GM19351 (cell line): ENCODE data around the gene TRIM65.
"Not testable (repeated sequence)": the region's sequence is repeated elsewhere in the genome, so short reads cannot be mapped to it uniquely, and the experiment has no call there.

Source experiments
- ATAC-seq: cut with Tn5 transposase; IDR thresholded peaks from one replicate; pipeline ENCODE4 v1.9.1; 2021; ENCODE audit warnings: mild to moderate bottlenecking, moderate library complexity; ENCODE audit not compliant: unreplicated experiment

Gene TRIM65

GRCh38 chr17:75897160-75898019, 639 bp upstream of the TRIM65 start:
- no peak for ATAC-seq

DNA sequence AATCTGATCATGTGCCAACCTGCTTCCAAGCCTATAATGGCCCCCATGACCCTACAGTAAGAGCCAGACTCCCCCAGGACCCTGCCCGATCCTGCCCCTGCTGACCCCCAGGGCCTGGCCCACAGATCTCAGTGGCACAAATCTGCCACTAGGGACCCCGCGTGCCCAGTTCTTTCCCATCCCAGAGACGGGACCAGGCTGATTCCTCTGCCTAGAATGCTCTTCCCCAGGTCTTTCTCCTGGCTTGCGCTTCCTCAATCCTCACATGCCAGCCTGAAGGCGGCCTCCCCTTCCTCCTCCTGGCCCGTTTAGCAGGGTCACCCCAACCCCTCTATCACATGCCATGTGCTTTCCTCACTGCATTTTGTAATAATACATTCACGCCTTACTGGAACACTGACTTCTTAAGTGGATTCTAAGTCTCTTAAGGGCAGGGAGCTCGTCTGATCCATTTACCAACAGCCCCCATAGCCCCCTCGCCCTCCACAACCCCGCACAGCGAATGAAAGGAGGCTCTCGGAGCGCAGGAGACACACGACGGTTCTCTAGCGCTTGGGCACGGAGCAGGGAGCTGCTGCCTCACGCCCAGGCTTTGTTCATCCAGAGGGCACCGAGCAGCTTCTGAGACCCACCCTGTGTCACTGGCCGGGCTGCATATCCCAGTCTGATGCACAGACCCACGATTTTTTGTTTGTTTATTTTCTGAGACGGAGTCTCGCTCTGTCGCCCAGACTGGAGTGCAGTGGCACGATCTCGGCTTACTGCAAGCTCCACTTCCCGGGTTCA, 1.2 kb downstream of the TRIM65 start:
- no peak for ATAC-seq

GRCh38 chr17:75894049-75894733, 2.6 kb downstream of the TRIM65 start:
- ATAC-seq: no peak

DNA sequence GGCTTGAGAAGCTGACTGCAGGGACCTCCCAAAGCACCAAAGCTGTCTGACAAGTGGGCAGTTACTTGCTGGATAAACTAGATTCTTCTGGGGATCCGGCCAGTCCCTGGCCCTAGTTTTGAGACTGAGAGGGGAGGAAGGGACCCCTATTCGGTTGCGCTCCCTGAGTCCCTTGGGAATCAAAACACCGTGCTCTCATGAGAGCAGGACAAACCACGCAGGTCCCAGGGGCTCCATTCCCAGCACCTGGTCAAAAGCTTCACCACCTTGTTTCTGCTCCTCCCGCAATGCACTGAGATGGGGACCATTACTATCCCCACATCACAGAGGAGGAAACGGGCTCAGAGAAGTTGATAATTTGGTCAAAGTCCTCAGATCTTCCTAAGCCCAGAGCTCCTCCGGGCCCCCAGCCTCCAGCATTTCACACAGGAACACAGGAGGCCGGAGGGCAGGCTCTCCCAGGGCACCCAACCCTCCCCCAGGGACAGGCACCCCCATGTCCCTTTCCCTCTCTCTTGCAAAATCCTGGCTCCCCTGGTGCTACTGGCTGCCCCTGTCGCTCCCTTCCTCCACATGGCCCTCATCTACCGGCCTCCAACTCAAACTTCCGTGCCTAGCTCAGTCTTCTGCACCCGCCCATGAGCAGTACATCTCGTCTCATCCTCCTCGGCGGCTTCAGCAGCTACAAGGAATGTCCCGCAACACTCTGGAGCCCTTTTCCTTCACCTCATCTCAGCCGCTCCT, 3.3 kb downstream of the TRIM65 start:
- ATAC-seq: no peak

GRCh38 chr17:75892556-75893224, 4.1 kb downstream of the TRIM65 start:
- no peak for ATAC-seq

- no peak for ATAC-seq
Observed at GRCh38 chr17:75891605-75892555, 4.9 kb downstream of the TRIM65 start.

DNA sequence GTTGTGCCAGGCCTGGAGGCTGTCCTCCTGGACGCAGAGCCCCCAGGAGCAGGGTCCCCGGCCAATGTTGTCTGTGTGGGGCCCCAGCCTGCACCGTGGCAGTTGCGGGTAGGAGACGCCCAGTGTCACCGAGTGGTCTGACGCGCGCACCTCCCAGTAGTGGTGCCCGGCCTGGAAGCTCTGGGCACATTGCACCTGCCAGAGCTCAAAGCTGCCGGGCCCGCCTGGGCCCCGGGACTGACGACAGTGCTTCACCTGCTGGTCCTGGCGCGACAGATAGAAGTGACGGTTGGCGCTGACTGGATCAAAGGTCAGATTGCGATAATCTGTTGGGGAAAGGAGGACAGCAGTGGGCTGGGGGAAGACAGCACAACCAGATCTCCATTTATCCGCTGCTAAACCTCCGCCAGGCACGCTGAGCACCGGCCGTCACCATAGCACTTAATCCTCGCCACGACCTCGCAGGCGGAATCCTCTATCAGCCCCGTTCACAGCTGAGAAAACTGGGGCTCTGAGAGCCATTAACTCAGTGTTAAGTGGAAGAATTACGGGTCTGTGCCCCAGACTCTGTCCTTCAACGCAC, 5.6 kb downstream of the TRIM65 start:
- no peak for ATAC-seq

DNA sequence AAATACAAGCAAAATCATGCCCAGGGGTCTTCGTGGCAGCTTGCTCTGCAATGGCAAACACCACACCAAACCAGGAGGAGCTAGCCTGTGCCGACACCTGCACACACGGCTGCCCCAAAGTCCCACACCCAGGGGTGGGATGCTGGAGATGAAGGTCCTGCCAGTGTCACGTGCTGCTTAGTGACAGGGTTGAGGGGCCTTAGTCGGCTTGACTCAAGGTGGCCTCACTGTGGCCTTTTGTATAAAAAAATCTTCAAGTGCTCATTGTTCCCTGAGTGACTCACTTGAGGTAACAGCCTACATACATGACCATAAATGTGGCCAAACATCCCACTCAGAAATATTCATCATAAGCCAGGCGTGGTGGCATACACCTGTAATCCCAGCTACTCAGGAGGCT, 7.3 kb downstream of the TRIM65 start:
- ATAC-seq: no peak

DNA sequence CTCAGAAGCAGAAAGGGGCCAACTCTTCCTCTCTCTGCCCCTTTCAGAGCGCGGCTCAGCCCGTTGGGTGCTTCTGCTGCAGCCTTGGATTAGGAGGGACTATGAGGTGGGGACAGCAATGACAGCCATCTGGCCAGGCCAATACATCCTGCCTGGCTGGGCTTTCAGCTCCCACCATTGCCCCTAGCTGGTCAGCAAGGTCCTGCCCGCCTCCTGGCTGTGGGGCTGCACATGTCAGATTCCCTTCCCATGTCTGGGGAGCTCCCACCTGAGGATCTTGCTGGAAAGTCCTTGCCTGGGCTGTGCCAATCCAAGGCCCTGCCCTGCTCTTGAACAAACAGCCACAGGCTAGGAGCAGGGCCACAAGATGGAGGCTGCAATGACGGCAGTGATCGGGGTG, 8.3 kb downstream of the TRIM65 start:
- no peak for ATAC-seq

DNA sequence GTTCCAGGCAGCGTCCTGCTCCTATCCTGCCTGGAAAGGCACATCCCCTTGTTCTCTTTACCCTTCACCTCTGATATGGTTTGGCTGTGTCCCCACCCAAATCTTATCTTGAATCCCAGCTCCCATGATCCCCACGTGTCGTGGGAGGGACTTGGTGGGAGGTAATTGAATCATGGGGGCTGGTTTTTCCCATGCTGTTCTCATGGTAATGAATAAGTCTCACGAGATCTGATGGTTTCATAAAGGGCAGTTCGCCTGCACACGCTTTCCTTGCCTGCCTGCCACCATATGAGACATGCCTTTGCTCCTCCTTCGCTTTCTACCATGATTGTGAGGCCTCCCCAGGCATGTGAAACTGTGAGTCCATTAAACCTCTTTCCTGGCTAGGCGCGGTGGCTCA, 10.9 kb downstream of the TRIM65 start:
- not testable (repeated sequence) for ATAC-seq

DNA sequence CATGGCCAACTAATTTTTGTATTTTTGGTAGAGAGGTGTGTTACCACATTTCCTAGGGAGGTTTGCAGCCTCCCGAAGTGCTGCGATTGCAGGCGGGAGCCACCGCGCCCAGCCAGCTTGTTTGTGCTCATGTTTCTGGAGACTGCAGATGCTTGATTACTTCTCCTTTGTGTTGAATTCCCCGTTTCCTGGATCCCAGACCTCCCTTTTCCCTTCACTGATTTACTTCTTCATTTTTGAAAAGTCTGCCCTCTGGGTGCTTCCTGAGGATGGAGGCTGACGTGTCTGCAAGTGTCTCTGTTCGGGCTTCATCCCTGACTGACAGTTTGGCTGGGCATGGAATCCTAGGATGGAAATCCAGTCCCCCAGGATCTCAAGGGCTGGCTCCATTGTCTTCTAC, 11.3 kb downstream of the TRIM65 start:
- no peak for ATAC-seq

DNA sequence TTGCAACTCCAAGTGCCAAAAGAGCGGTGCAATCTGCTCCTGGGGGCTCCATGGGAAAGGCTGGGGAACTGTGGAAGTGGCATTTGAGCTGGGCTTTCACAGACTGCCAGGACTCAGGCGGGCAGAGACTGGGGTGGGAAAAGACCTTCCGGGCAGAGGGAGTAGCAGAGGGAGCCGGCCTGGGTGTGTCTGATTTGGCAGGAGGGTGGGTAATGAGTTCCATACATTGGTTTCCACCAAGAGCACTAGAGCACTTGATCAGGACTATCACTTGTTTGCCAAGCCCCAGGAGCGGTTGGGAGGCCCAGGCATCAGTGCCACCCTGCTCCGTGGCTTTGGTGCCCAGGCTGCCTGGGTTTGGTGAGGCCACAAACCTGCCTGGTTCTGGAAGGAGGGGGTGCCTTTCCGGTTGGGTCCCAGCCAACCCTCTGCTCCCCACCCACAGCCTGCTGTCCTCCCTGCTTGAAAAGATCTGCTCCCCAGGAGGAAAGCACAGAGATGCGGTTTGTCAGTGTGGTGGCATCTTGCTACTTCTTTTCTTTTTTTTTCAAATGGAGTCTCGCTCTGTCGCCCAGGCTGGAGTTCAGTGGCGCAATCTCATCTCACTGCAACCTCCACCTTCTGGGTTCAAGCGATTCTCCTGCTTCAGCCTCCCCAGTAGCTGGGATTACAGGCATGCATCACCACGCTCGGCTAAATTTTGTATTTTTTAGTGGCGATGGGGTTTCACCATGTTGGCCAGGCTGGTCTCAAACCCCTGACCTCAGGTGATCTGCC, 14.9 kb downstream of the TRIM65 start:
- no peak for ATAC-seq

DNA sequence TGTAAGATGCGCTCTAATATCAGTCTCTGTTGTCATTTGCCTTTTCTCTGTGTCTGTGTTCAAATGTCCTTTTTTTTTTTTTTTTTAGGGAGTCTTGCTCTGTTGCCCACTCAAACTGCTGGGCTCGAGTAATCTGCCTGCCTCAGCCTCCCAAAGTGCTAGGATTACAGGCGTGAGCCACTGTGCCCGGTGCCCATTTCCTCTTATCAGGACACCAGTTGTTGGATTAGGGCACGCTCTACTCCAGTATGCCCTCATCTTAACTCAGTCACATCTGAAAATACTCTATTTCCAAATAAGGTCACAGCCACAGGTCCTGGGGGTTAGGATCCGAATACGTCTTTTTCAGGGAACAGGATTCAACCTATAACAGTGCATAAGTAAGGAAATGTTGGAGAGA, 16.5 kb downstream of the TRIM65 start:
- no peak for ATAC-seq

- no peak for ATAC-seq
Observed at GRCh38 chr17:75878174-75878998, 18.4 kb downstream of the TRIM65 start, which contains the start of gene TRIM47. Gene TRIM47, minus strand, starts transcription at chr17:75878581. Its CDS starts 33 bp downstream, at chr17:75878548.

DNA sequence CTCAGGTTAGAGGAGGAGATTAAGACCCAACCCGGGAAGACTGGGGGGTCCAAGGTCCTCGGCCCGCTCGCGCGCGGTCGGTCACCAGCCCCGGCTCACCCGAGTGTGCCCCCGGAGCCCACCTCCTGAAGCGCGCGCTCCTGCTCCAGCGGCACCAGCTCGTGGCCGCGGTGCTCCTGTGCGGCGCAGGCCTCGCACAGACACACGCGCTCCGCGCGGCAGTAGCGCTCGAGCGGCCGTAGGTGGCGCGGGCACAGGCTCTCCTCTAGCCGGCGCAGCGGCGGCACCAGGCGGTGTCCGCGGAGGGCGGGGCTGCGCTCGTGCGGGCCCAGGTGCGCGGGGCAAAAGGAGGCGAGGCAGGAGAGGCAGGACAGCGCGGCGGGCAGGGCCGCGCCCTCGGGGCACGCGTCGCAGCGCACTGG, 19.0 kb downstream of the TRIM65 start:
- peak; percentile 54 for ATAC-seq

DNA sequence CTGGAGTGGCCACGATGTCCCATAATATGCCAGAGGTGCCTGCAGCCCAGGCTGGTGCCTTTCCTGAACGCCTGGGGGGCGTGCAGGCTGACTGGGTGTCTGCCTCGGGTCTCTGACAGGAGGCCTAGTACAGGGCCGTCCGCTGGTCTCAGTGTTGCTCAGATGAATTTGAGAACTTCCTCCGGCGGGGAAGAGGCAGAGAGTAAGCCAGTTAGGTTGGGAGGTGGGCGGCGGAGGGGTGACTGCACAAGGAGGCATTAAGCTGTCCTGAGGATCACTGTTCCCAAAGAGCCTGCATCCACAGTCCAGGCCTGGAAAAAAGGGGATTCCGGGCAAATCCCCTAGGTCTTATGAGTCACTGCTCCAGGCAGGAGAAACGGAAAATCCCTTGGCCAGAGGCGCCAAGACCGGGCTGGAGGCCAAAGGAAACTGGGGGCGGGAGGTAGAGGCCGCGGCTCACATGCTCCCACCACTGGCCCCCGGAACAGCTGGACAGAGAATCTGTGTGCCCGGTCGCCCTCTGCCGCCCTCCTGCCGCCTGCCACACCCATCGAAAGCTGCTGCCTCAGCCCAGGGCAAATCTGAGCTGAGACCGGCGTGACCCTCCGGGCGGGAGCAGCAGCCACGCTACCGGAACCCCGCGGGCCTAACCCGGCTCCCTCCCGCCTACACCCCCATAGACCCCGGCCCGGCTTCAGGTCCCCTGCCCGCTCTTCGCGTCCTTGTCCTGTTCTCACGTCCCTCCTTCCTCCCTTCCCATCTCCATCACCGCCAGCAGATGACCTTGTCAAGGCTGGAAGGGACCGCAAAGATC, 19.6 kb downstream of the TRIM65 start:
- no peak for ATAC-seq
